Midbrain (tissue), 1 donor: ENCODE results near the gene CHMP1A.
"Not testable (repeated sequence)": the region's sequence is repeated elsewhere in the genome, so short reads cannot be mapped to it uniquely, and the experiment has no call there.

ENCODE experiments used
- DNase-seq: peaks from one replicate; lab custom pipeline; 2025; lab: John Stamatoyannopoulos, UW

CHMP1A gene

GRCh38 chr16:89658221-89658879 lies 842 bp upstream of the CHMP1A start:
- DNase-seq, result no peak

- no peak for DNase-seq
These were observed 930 bp downstream of the CHMP1A start for GRCh38 chr16:89656435-89657121.

- DNase-seq, result no peak
These were observed 2.4 kb downstream of the CHMP1A start for GRCh38 chr16:89655062-89655643.

- DNase-seq, result no peak
These were observed 3.7 kb downstream of the CHMP1A start for GRCh38 chr16:89653656-89654295.

GRCh38 chr16:89651584-89651983 lies 5.9 kb downstream of the CHMP1A start:
- DNase-seq, result no peak

- no peak for DNase-seq
These were observed 10.6 kb downstream of the CHMP1A start for GRCh38 chr16:89646906-89647305.

- DNase-seq, result no peak
These were observed 11.2 kb downstream of the CHMP1A start for GRCh38 chr16:89646270-89646669.

- DNase-seq, result no peak
These were observed 12.4 kb downstream of the CHMP1A start for GRCh38 chr16:89645122-89645521.

- no peak for DNase-seq
These were observed 13.7 kb downstream of the CHMP1A start for GRCh38 chr16:89643769-89644300.

GRCh38 chr16:89642574-89642973 lies 14.9 kb downstream of the CHMP1A start:
- DNase-seq, result no peak

- no peak for DNase-seq
These were observed 15.9 kb downstream of the CHMP1A start for GRCh38 chr16:89641458-89642119.

GRCh38 chr16:89639385-89639784 lies 18.1 kb downstream of the CHMP1A start:
- DNase-seq, result no peak

- DNase-seq, result no peak
These were observed 19.1 kb downstream of the CHMP1A start for GRCh38 chr16:89638455-89638854.

- DNase-seq, result no peak
These were observed 20.1 kb downstream of the CHMP1A start for GRCh38 chr16:89637379-89637778.

- no peak for DNase-seq
These were observed 20.8 kb downstream of the CHMP1A start for GRCh38 chr16:89636663-89637062.

GRCh38 chr16:89634463-89635385 lies 22.8 kb downstream of the CHMP1A start:
- not testable (repeated sequence) for DNase-seq

- DNase-seq, result no peak
These were observed 24.4 kb downstream of the CHMP1A start for GRCh38 chr16:89633064-89633631.

GRCh38 chr16:89629827-89630610 lies 27.5 kb downstream of the CHMP1A start:
- DNase-seq, result no peak
